ENCODE data around the gene SPP1. TPM values are rescaled to one million over a fixed set of nuclear protein-coding genes. Genes with fewer than 3 reads are reported as not detected.

SPP1 gene
- total RNA-seq, 2 donors from 2014 or later, result 3.9 to 11.6 TPM

DNA sequence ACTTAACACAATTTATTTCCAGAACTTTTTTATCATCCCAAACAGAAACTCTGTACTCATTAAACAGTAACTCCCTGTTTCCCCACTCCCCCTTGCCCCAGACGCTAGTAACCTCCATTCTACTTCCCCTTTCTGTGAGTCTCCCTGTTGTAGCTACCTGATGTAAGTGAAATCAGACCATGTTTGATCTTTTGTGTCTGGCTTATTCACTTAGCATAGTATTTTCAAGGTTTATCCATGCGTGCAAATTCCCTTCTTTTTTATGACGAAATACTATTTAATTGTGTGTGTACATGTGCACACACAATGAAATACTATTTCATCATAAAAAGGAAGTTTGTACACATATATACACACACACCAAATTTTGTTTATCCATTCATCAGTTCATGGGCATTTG is 37.1 kb downstream of the SPP1 start:
- DNase-seq, result no peak
- Histone ChIP-seq H3K4me3 (no peak overlapping the region), H3K27ac (no peak overlapping the region), H3K27me3 (no peaks in the 10 kb centered on the region), H3K36me3 (no peaks in the 10 kb centered on the region), H3K9me3 (no peaks in the 10 kb centered on the region), H3K4me1 (no peaks in the 10 kb centered on the region), H3K9ac (ENCODE audit: low read depth in 2 of 2, low read length in 2 of 2) (no peak overlapping the region)
- TF ChIP-seq CTCF (IDR thresholded peaks at IDR 0.05), result no peak
- intact Hi-C loops (cut with DNase I), result no loop called here

DNA sequence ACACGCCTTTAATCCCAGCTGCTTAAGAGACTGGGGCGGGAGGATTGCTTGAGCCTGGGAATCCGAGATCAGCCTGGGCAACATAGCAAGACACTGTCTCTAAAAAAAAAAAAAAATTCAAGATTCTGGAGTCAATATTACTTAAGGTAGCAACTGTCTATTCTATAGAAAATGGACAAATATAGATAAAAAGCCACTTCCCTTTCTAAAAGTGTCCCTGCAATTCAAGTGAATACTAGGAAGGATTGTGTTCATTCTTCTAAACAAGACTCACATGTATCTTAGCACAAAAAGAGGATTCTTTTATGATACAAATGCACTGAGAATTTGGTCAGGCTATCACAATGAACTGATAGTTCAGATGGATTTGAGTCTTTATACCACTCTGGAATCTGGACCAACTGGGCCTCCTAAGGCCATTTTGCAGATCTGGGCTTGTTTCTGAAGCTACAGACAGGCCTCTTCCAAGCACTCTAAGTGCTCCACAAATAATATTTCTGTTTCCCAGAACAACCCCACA is 38.9 kb downstream of the SPP1 start:
- Histone ChIP-seq H3K4me3 (no peak overlapping the region), H3K4me1 (no peaks in the 10 kb centered on the region), H3K27ac (no peak overlapping the region), H3K36me3 (no peaks in the 10 kb centered on the region), H3K27me3 (no peaks in the 10 kb centered on the region), H3K9me3 (no peaks in the 10 kb centered on the region), H3K9ac (ENCODE audit: low read depth in 2 of 2, low read length in 2 of 2) (no peak overlapping the region)
- DNase-seq, result no peak
- intact Hi-C loops (cut with DNase I), result no loop called here
- TF ChIP-seq CTCF (IDR thresholded peaks at IDR 0.05), result no peak

DNA sequence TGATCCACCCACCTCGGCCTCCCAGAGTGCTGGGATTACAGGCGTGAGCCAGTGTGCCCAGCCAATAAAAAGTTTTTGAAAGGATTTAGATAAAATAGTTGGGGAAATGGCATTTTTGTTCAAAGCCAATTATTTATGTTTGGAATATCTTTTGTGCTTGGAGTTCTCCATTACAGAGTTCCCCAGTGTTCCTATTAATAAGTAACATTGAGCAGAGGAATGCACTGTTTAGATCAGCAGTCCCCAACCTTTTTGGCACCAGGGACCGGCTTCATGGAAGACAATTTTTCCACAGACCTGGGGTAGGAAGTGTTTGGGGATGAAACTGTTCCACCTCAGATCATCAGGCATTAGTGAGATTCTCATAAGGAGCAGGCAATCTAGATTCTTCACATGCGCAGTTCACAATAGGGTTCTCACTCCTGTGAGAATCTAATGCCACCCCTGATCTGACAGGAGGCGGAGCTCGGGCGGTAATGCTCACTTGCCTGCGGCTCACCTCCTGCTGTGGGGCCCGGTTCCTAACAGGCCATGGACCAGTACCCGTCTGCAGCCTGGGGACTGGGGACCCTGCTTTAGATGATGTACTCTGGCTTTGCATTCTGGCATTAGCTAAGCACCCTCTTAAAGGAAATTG is 40.3 kb downstream of the SPP1 start:
- intact Hi-C loops (cut with DNase I), result no loop called here
- Histone ChIP-seq H3K4me1 (no peaks in the 10 kb centered on the region), H3K27me3 (no peaks in the 10 kb centered on the region), H3K4me3 (no peak overlapping the region), H3K9me3 (no peaks in the 10 kb centered on the region), H3K9ac (ENCODE audit: low read depth in 2 of 2, low read length in 2 of 2) (no peak overlapping the region), H3K36me3 (no peaks in the 10 kb centered on the region), H3K27ac (no peak overlapping the region)
- no peak for TF ChIP-seq CTCF (IDR thresholded peaks at IDR 0.05)
- no peak for DNase-seq

DNA sequence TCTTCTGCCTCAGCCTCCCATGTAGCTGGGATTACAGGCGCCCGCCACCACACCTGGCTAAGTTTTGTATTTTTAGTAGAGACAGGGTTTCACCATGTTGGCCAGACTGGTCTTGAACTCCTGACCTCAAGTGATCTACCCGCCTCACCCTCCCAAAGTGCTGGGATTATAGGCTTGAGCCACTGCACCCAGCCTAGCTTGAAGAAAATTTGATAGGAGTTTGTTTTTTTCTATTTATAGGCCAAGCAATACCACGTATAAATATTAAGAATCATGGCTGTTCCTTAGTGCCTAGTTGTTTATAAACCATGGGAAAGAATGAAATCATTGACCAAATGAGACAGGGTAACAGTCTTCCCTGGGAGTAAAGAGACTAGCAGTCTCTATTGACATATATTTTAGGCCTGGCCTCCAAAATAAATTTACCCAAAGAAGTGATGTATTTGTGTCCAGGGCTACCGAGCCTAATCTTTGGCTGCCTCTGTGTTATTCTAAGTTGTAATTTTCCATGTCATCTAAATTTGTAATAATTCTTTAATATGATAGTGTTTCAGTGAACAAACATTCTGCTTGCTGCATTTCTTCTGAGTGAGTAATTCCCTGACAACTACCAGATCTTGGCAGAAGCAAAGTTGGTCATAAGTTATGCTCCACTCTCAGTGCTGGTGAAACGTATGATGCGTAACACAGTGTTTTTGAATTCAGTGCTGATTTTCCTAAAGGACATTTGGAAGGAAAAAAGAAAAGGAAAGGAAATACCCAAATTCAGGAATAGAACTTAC is 42.2 kb downstream of the SPP1 start:
- Histone ChIP-seq H3K4me3 (no peak overlapping the region), H3K9ac (ENCODE audit: low read depth in 2 of 2, low read length in 2 of 2) (no peak overlapping the region), H3K27ac (peak overlapping the region; percentile 72), H3K27me3 (no peaks in the 10 kb centered on the region), H3K36me3 (no peaks in the 10 kb centered on the region), H3K4me1 (no peaks in the 10 kb centered on the region), H3K9me3 (no peaks in the 10 kb centered on the region)
- intact Hi-C loops (cut with DNase I), result no loop called here
- no peak for TF ChIP-seq CTCF (IDR thresholded peaks at IDR 0.05)
- no peak for DNase-seq

DNA sequence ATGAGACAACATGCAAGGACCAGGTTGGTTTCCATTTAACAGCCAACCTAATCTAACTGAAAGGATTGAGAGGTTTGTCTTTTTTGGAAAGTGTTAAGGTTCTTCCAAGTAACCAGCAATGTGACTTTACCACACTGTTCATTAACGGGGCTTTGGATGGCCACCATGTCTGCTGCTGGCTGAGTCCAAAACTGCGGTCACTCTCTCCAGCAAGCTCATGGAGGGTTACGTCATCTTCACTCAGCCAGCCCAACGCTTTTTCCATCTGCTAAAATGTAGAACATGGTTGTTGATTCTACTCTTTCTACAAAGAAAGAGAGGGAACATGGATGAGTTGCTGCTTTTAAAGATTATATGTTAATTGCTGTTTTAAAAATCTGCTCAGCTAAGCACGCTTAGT is 43.0 kb downstream of the SPP1 start:
- H3K4me1 ChIP-seq, result no peaks in the 10 kb centered on the region
- no peak overlapping the region for H3K4me3 ChIP-seq
- no peaks in the 10 kb centered on the region for H3K9me3 ChIP-seq
- H3K36me3 ChIP-seq, result no peaks in the 10 kb centered on the region
- H3K27me3 ChIP-seq, result no peaks in the 10 kb centered on the region
- no peak for DNase-seq
- intact Hi-C loops (cut with DNase I), result no loop called here
- peak overlapping the region; percentile 72 for H3K27ac ChIP-seq
- no peak overlapping the region for H3K9ac ChIP-seq (ENCODE audit: low read depth in 2 of 2, low read length in 2 of 2)
- no peak for TF ChIP-seq CTCF (IDR thresholded peaks at IDR 0.05)
